ENCODE results near the gene PHF14.

- no peak for TF ChIP-seq CTCF (IDR thresholded peaks at IDR 0.05)
- TF ChIP-seq POLR2A (IDR thresholded peaks at IDR 0.05) = no peak
These were observed 239.1 kb downstream of the PHF14 start for GRCh38 chr7:11212816-11213215.

Measured in body of pancreas (tissue), 4 donors.